GM12878 (cell line): ENCODE measurements around the gene N4BP2L2. TPM values are rescaled to one million over a fixed set of nuclear protein-coding genes. Genes with fewer than 3 reads are reported as not detected.

Experiments used
- ATAC-seq: fragments of 200-7000 bp; cut with Tn5 transposase; 3 replicates; pipeline ENCODE4 v1.9.1; 2020; ENCODE audit warnings: mild to moderate bottlenecking, moderate library complexity
- BruUV-seq: library from RNA; stranded (reverse); fragments of 400-500 nt; replicated peaks from 2 replicates; lab custom pipeline; 2021; lab: Mats Ljungman, UMichigan
- CTCF ChIA-PET: fragments of 300-600 bp; sonication (Branson Sonifier 250); formaldehyde crosslinking; extraction: SDS; loops from one replicate; lab custom pipeline; 2021; ENCODE audit warnings: inconsistent platforms; lab: Yijun Ruan, JAX
- POLR2A ChIA-PET: fragments of 350-600 bp; formaldehyde crosslinking; extraction: SDS; loops from one replicate; lab custom pipeline; 2021; ENCODE audit warnings: inconsistent platforms; lab: Charles Lee
- RAD21 ChIA-PET: fragments of 300-600 bp; sonication (Branson Sonifier 250); formaldehyde crosslinking; loops from one replicate; lab custom pipeline; 2023; ENCODE audit warnings: antibody characterized with exemption; ENCODE audit not compliant: unreplicated experiment; lab: Charles Lee
- SMC1A ChIA-PET: fragments of 300-600 bp; sonication (Branson Sonifier 250); formaldehyde crosslinking; loops from one replicate; lab custom pipeline; 2023; ENCODE audit not compliant: unreplicated experiment, uncharacterized antibody; lab: Charles Lee
- DNase-seq: peaks from one replicate; pipeline ENCODE4 v3.0.0-alpha.2; 2011; ENCODE audit warnings: low read depth, low spot score
- FAIRE-seq: peaks from 3 replicates; lab custom pipeline; 2011; peaks lifted over from hg19 to GRCh38; lab: Jason Lieb, UNC
- H2AFZ ChIP-seq: 2 replicates; pipeline ENCODE4 v1.6.0; 2011; ENCODE audit warnings: low read depth, low read length, control low read depth; ENCODE audit not compliant: control insufficient read depth
- H3K27ac ChIP-seq: 2 replicates; pipeline ENCODE4 v1.5.1; 2011; ENCODE audit warnings: control low read depth; ENCODE audit not compliant: control insufficient read depth, insufficient read depth
- H3K27me3 ChIP-seq, 2 experiments: replicated peaks in 1 of 2; 2 replicates each; pipeline versions ENCODE4 v1.6.0 to v1.6.1; 2011; ENCODE audit warnings: low read length in 1 of 2; ENCODE audit not compliant: control insufficient read depth in 2 of 2, insufficient read depth in 2 of 2
- H3K36me3 ChIP-seq, 2 experiments: 2 replicates each; pipeline ENCODE4 v1.5.1; 2011; ENCODE audit warnings: low read length in 1 of 2; ENCODE audit not compliant: control insufficient read depth in 2 of 2, insufficient read depth in 2 of 2
- H3K4me1 ChIP-seq: 2 replicates; pipeline ENCODE4 v1.6.1; 2011; ENCODE audit warnings: mild to moderate bottlenecking, low read length, moderate library complexity, mixed read lengths; ENCODE audit not compliant: control insufficient read depth, insufficient read depth
- H3K4me2 ChIP-seq: 2 replicates; pipeline ENCODE4 v1.6.0; 2011; ENCODE audit warnings: control low read depth; ENCODE audit not compliant: control insufficient read depth, insufficient read depth
- H3K4me3 ChIP-seq: fragments of 200-600 bp; sonication (generic); 2 replicates; pipeline ENCODE4 v1.5.1; 2016
- H3K79me2 ChIP-seq: 2 replicates; pipeline ENCODE4 v1.6.0; 2011; ENCODE audit warnings: low read length; ENCODE audit not compliant: control insufficient read depth, insufficient read depth
- H3K9ac ChIP-seq: 2 replicates; pipeline ENCODE4 v1.8.0; 2011; ENCODE audit warnings: low read length, control low read depth, mixed read lengths; ENCODE audit not compliant: control insufficient read depth, insufficient read depth
- H3K9me3 ChIP-seq: replicated peaks from 3 replicates; pipeline ENCODE4 v1.5.1; 2011; ENCODE audit warnings: mild to moderate bottlenecking, low read length; ENCODE audit not compliant: control insufficient read depth, insufficient read depth
- H4K20me1 ChIP-seq: 2 replicates; pipeline ENCODE4 v1.6.0; 2011; ENCODE audit not compliant: control insufficient read depth, insufficient read depth
- CHD4 ChIP-seq: fragments of 200-600 bp; sonication (generic); IDR thresholded peaks from 2 replicates; pipeline ENCODE4 v1.6.1; 2016; ENCODE audit warnings: mild to moderate bottlenecking
- ZNF24 ChIP-seq: fragments of 450-650 bp; IDR thresholded peaks from 2 replicates; pipeline ENCODE4 v1.6.1; 2017; ENCODE audit warnings: antibody characterized with exemption, mild to moderate bottlenecking
- ZNF384 ChIP-seq: IDR thresholded peaks from 2 replicates; pipeline ENCODE4 v1.6.1; 2012; ENCODE audit warnings: low read depth, mild to moderate bottlenecking, low read length, improper control_type of control experiment, borderline replicate concordance
- ZNF622 ChIP-seq: fragments of 450-650 bp; IDR thresholded peaks from 2 replicates; pipeline ENCODE4 v1.6.1; 2017; ENCODE audit warnings: mild to moderate bottlenecking, inconsistent platforms
- WGBS: methylation state at CpG from one replicate; pipeline ENCODE4 v1.1.6; 2016; ENCODE audit warnings: low lambda C conversion rate; ENCODE audit not compliant: insufficient replicate concordance, insufficient coverage; ENCODE audit errors: missing lambda C conversion rate; 5-methylcytosine and 5-hydroxymethylcytosine counted together
- in situ Hi-C: fragments of 300-500 bp; cut with MboI; formaldehyde crosslinking; loops from 9 replicates; pipeline ENCODE4 v1.14.3; 2018; ENCODE audit warnings: mixed read lengths
- intact Hi-C: fragments of 100-400 bp; cut with micrococcal nuclease; formaldehyde crosslinking; loops from one replicate; pipeline ENCODE4 v1.14.2; 2022; ENCODE audit not compliant: unreplicated experiment
- polyA plus RNA-seq, 11 experiments: library from polyadenylated mRNA; depleted of rRNA in 4 of 11; unstranded in 6 of 11; stranded (reverse) in 5 of 11; fragments of >200 nt; fragmentation: Nextera tagmentation in 4 of 11; fragmentation: Illumina TruSeq in 1 of 11; extraction: Ambion mirVana in 4 of 11; extraction: Trizol in 1 of 11; gene quantifications; 1 replicate in 1 of 11; 2 replicates in 10 of 11; pipeline versions ENCODE4 v1.2.1 to v1.2.3, GENCODE V29; 2011 to 2016; ENCODE audit warnings: inconsistent platforms in 2 of 11, missing spikeins in 2 of 11, low read depth in 1 of 11
- total RNA-seq, 4 experiments: library from RNA; depleted of rRNA in 3 of 4; stranded (reverse); fragments of >200 nt in 3 of 4; fragmentation: Illumina TruSeq in 1 of 4; extraction: Trizol in 1 of 4; gene quantifications; 2 replicates each; pipeline versions ENCODE4 v1.2.1 to v1.2.3, GENCODE V29; 2013 to 2021
- TF ChIP-seq, protein P1 (sequence below): fragments of 150-350 bp; IDR thresholded peaks from 2 replicates; pipeline ENCODE4 v1.6.1; 2016; ENCODE audit warnings: low read depth, low read length
- TF ChIP-seq, protein P2 (sequence below): fragments of 450-650 bp; IDR thresholded peaks from 2 replicates; pipeline ENCODE4 v1.6.1; 2018; ENCODE audit warnings: borderline replicate concordance, mild to moderate bottlenecking; ENCODE audit not compliant: partially characterized antibody

Gene N4BP2L2
- total and polyA plus RNA-seq, 10 of the 15 experiments (the other 5 are each of a cell fraction or from before 2014, with no cell fraction given), result 41.7 to 87.1 (median 61.2) TPM

GRCh38 chr13:32471187-32471922 is 67.2 kb downstream of the N4BP2L2 start (continued):
- TF ChIP-seq, protein P1, sequence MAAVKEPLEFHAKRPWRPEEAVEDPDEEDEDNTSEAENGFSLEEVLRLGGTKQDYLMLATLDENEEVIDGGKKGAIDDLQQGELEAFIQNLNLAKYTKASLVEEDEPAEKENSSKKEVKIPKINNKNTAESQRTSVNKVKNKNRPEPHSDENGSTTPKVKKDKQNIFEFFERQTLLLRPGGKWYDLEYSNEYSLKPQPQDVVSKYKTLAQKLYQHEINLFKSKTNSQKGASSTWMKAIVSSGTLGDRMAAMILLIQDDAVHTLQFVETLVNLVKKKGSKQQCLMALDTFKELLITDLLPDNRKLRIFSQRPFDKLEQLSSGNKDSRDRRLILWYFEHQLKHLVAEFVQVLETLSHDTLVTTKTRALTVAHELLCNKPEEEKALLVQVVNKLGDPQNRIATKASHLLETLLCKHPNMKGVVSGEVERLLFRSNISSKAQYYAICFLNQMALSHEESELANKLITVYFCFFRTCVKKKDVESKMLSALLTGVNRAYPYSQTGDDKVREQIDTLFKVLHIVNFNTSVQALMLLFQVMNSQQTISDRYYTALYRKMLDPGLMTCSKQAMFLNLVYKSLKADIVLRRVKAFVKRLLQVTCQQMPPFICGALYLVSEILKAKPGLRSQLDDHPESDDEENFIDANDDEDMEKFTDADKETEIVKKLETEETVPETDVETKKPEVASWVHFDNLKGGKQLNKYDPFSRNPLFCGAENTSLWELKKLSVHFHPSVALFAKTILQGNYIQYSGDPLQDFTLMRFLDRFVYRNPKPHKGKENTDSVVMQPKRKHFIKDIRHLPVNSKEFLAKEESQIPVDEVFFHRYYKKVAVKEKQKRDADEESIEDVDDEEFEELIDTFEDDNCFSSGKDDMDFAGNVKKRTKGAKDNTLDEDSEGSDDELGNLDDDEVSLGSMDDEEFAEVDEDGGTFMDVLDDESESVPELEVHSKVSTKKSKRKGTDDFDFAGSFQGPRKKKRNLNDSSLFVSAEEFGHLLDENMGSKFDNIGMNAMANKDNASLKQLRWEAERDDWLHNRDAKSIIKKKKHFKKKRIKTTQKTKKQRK, result no peak
- TF ChIP-seq, all 136 proteins: peak for 0

DNA sequence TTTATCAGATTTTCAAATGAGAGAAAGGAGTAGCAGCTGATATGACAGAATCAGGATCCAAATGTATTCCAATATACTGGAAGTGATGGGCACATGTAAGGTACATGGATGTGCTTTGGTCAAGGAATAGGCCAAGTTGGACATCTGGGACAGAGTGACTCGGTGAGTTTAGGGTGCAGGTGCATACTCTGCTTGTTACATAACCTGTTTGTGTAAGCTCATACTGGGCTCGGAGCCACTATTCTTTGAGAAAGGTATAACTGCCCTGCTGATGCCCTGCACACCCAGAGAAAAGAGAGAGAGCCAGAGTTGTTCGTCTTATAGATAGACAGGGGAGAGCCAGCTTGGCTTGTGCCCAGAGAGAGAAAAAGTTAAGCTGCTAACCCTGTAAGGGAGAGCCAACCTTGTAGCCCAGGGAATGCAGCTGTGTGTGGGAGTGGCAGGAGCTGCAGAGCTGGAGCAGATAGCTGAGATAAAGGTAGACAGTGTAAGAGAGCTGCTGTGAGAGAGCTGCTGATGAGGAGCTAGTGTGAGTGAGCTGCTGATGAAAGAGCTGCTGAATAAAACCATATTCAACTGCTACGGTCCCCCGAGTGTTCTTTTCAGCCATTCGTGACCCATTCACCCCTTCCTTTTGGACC is 70.0 kb downstream of the N4BP2L2 start:
- no peak overlapping the region for H3K4me2 ChIP-seq
- ChIA-PET CTCF (interaction anchor here (0.6 to 3.6 kb wide), 6 partner anchors 35 to 1076 kb away, joined by 3 to 47 read pairs (median 4); no protein-coding TSS in a partner anchor), SMC1A (interaction anchor here (0.6 to 3.6 kb wide), 3 partner anchors 14 to 112 kb away, joined by 3 to 19 read pairs (median 3); no protein-coding TSS in a partner anchor), RAD21 (interaction anchor here (4.3 kb wide), 1 partner anchor 112 kb away, joined by 26 read pairs; no protein-coding TSS in a partner anchor), POLR2A (no interaction called here)
- no peaks in the 10 kb centered on the region for H3K79me2 ChIP-seq
- intact Hi-C loops (no loop called here), in situ Hi-C loops (no loop called here)
- FAIRE-seq (no peak), ATAC-seq (no peak), DNase-seq (no peak)
- H3K36me3 ChIP-seq, result no peaks in the 10 kb centered on the region
- no peak overlapping the region for H2AFZ ChIP-seq
- BruUV-seq, result no TSS peak
- H3K9me3 ChIP-seq, result no peaks in the 10 kb centered on the region
- 89% methylated on average over 6 of the region's 6 CpGs for WGBS
- H3K4me3 ChIP-seq, result no peak overlapping the region
- H3K4me1 ChIP-seq, result peaks cover 16% of the 10 kb centered on the region
- TF ChIP-seq CHD4 (no peak), ZNF384 (no peak), ZNF24 (no peak), ZNF622 (no peak)
- TF ChIP-seq, protein P2, sequence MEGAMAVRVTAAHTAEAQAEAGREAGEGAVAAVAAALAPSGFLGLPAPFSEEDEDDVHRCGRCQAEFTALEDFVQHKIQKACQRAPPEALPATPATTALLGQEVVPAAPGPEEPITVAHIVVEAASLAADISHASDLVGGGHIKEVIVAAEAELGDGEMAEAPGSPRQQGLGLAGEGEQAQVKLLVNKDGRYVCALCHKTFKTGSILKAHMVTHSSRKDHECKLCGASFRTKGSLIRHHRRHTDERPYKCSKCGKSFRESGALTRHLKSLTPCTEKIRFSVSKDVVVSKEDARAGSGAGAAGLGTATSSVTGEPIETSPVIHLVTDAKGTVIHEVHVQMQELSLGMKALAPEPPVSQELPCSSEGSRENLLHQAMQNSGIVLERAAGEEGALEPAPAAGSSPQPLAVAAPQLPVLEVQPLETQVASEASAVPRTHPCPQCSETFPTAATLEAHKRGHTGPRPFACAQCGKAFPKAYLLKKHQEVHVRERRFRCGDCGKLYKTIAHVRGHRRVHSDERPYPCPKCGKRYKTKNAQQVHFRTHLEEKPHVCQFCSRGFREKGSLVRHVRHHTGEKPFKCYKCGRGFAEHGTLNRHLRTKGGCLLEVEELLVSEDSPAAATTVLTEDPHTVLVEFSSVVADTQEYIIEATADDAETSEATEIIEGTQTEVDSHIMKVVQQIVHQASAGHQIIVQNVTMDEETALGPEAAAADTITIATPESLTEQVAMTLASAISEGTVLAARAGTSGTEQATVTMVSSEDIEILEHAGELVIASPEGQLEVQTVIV, result no peak
- no peak overlapping the region for H3K9ac ChIP-seq
- no peaks in the 10 kb centered on the region for H4K20me1 ChIP-seq
- no peaks in the 10 kb centered on the region for H3K27me3 ChIP-seq
- no peak overlapping the region for H3K27ac ChIP-seq
